Peyer's patch (tissue), 4 donors: Measurements from ENCODE around the gene BNIP5. TPM values are rescaled to one million over a fixed set of nuclear protein-coding genes. Genes with fewer than 3 reads are reported as not detected.

ENCODE experiments used
- DNase-seq, 3 donors: peaks; one replicate each; pipeline ENCODE4 v3.0.0-alpha.2; 2017 to 2019
- H3K27ac ChIP-seq, 4 donors: fragments of 200-600 bp; sonication (generic); one replicate each; pipeline ENCODE4 v1.5.1; 2016 to 2019
- H3K27me3 ChIP-seq, 2 donors: fragments of 200-600 bp; sonication (generic); one replicate each; pipeline ENCODE4 v1.5.1; 2019
- H3K36me3 ChIP-seq, 3 donors: fragments of 200-600 bp; sonication (generic); one replicate each; pipeline ENCODE4 v1.5.1; 2016 to 2019
- H3K4me1 ChIP-seq, 4 donors: fragments of 200-600 bp; sonication (generic); one replicate each; pipeline ENCODE4 v1.5.1; 2016 to 2019
- H3K4me3 ChIP-seq, 4 donors: fragments of 200-600 bp; sonication (generic); 1 replicate in 3 of 4; 2 replicates in 1 of 4; pipeline ENCODE4 v1.5.1; 2016 to 2019; ENCODE audit warnings: mild to moderate bottlenecking in 1 of 4
- H3K9me3 ChIP-seq, 4 donors: fragments of 200-600 bp; sonication (generic); one replicate each; pipeline ENCODE4 v1.5.1; 2016 to 2019; ENCODE audit warnings: mild to moderate bottlenecking in 1 of 4
- CTCF ChIP-seq, 6 experiments: fragments of 450-650 bp in 4 of 6; fragments of 200-600 bp in 2 of 6; sonication (generic) in 1 of 6; IDR thresholded peaks; one replicate each; pipeline ENCODE4 v1.5.1; 2017 to 2019; ENCODE audit warnings: antibody characterized with exemption in 6 of 6, mild to moderate bottlenecking in 3 of 6, moderate library complexity in 1 of 6
- POLR2A ChIP-seq, 2 donors: fragments of 450-650 bp; IDR thresholded peaks; one replicate each; pipeline ENCODE4 v1.5.1; 2017; ENCODE audit warnings: antibody characterized with exemption in 2 of 2, mild to moderate bottlenecking in 2 of 2, moderate library complexity in 2 of 2
- total RNA-seq, 4 donors: library from RNA; depleted of rRNA; stranded (reverse); fragments of >200 nt; gene quantifications; one replicate each; pipeline ENCODE4 v1.1.0, GENCODE V29; 2016

Gene BNIP5
- total RNA-seq, 4 donors from 2014 or later: 9.1 to 35.4 (median 25.3) TPM

GRCh38 chr6:36273067-36273466 is 63.6 kb downstream of the BNIP5 start:
- Histone ChIP-seq H3K36me3 (no peaks in the 10 kb centered on the region), H3K27me3 (no peaks in the 10 kb centered on the region), H3K27ac (no peak overlapping the region), H3K4me3 (no peak overlapping the region), H3K4me1 (no peaks in the 10 kb centered on the region), H3K9me3 (no peaks in the 10 kb centered on the region)
- TF ChIP-seq POLR2A (IDR thresholded peaks at IDR 0.05) (no peak), CTCF (IDR thresholded peaks at IDR 0.05) (no peak)
- DNase-seq: no peak

- Histone ChIP-seq H3K4me3 (no peak overlapping the region), H3K9me3 (no peaks in the 10 kb centered on the region), H3K27ac (no peak overlapping the region), H3K27me3 (no peaks in the 10 kb centered on the region), H3K4me1 (no peaks in the 10 kb centered on the region), H3K36me3 (no peaks in the 10 kb centered on the region)
- no peak for DNase-seq
- TF ChIP-seq POLR2A (IDR thresholded peaks at IDR 0.05) (no peak), CTCF (IDR thresholded peaks at IDR 0.05) (no peak)
Observed at GRCh38 chr6:36272234-36272633, 64.5 kb downstream of the BNIP5 start.

- Histone ChIP-seq H3K27ac (no peak within 1 kb of the TSS), H3K4me3 (no peak within 1 kb of the TSS), H3K4me1 (no peaks in the 10 kb centered on the region), H3K9me3 (peaks cover 0 to 7% (median 0%) of the 10 kb centered on the region in 4 donors), H3K27me3 (no peaks in the 10 kb centered on the region), H3K36me3 (no peaks in the 10 kb centered on the region)
- TF ChIP-seq CTCF (IDR thresholded peaks at IDR 0.05): no peak
- no peak for TF ChIP-seq POLR2A (IDR thresholded peaks at IDR 0.05)
- DNase-seq: no peak
Observed at GRCh38 chr6:36269834-36270705, 66.6 kb downstream of the BNIP5 start, which contains the start of gene PNPLA1. Gene PNPLA1 (plus strand): TSS chr6:36270060. CDS start chr6:36270460, 400 bp downstream.

- no peaks in the 10 kb centered on the region for H3K27me3 ChIP-seq
- DNase-seq: no peak
Observed at GRCh38 chr6:36268478-36269275, 68.0 kb downstream of the BNIP5 start.

More at GRCh38 chr6:36268478-36269275, 68.0 kb downstream of the BNIP5 start:
- Histone ChIP-seq H3K4me3 (no peak overlapping the region), H3K36me3 (no peaks in the 10 kb centered on the region), H3K4me1 (no peaks in the 10 kb centered on the region), H3K9me3 (peaks cover 0 to 7% (median 0%) of the 10 kb centered on the region in 4 donors), H3K27ac (no peak overlapping the region)
- TF ChIP-seq CTCF (IDR thresholded peaks at IDR 0.05) (no peak), POLR2A (IDR thresholded peaks at IDR 0.05) (no peak)
